OCI-LY3 (cell line): ENCODE measurements around the gene ROPN1L.

Experiments
- EZH2phosphoT487 ChIP-seq: fragments of 200-600 bp; shearing (Covaris generic); IDR thresholded peaks from 2 replicates; pipeline ENCODE4 v1.6.1; 2018; ENCODE audit warnings: antibody characterized with exemption, mixed run types, low read depth
- TF ChIP-seq, protein P1 (sequence below): fragments of 200-600, 300-600 bp; sonication (generic); IDR thresholded peaks from 2 replicates; pipeline ENCODE4 v1.5.1; 2014; ENCODE audit warnings: antibody characterized with exemption, low read length, low read depth

DNA sequence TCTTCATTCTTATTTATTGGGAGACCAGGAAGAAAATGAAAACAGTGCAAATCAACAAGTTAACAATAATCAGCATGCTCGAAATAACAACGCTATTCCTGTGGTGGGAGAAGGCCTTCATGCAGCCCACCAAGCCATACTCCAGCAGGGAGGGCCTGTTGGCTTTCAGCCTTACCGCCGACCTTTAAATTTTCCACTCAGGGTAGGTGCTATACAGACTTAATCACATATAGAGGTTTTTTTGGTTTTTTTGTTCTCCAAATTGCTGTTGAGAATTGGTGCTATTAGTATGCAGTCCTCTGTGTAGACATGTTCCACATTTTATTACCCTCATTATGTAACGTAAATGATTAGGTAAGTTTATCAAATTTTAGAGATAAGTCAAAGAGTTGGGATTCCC, 30.3 kb upstream of the ROPN1L start:
- no peak for TF ChIP-seq EZH2phosphoT487
- TF ChIP-seq, protein P1, sequence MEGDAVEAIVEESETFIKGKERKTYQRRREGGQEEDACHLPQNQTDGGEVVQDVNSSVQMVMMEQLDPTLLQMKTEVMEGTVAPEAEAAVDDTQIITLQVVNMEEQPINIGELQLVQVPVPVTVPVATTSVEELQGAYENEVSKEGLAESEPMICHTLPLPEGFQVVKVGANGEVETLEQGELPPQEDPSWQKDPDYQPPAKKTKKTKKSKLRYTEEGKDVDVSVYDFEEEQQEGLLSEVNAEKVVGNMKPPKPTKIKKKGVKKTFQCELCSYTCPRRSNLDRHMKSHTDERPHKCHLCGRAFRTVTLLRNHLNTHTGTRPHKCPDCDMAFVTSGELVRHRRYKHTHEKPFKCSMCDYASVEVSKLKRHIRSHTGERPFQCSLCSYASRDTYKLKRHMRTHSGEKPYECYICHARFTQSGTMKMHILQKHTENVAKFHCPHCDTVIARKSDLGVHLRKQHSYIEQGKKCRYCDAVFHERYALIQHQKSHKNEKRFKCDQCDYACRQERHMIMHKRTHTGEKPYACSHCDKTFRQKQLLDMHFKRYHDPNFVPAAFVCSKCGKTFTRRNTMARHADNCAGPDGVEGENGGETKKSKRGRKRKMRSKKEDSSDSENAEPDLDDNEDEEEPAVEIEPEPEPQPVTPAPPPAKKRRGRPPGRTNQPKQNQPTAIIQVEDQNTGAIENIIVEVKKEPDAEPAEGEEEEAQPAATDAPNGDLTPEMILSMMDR = no peak
